ENCODE measurements around the gene LDLRAD4. TPM values are rescaled to one million over a fixed set of nuclear protein-coding genes. Genes with fewer than 3 reads are reported as not detected.
"Not testable (repeated sequence)": the region's sequence is repeated elsewhere in the genome, so short reads cannot be mapped to it uniquely, and the experiment has no call there.

Gene LDLRAD4
- total RNA-seq, 1 donor: 0.43 TPM

- TF ChIP-seq CTCF (IDR thresholded peaks at IDR 0.05; ENCODE audit: insufficient read depth, low read depth, low read length): no peak
- no peak for DNase-seq (ENCODE audit: low read depth)
- no peak overlapping the region for H3K4me3 ChIP-seq (ENCODE audit: low read depth, low read length)
Measured at GRCh38 chr18:13335903-13336302, 117.3 kb downstream of the LDLRAD4 start.

GRCh38 chr18:13336841-13337240 is 118.3 kb downstream of the LDLRAD4 start:
- no peak for TF ChIP-seq CTCF (IDR thresholded peaks at IDR 0.05; ENCODE audit: insufficient read depth, low read depth, low read length)
- H3K4me3 ChIP-seq (ENCODE audit: low read depth, low read length): no peak overlapping the region
- DNase-seq (ENCODE audit: low read depth): no peak

DNA sequence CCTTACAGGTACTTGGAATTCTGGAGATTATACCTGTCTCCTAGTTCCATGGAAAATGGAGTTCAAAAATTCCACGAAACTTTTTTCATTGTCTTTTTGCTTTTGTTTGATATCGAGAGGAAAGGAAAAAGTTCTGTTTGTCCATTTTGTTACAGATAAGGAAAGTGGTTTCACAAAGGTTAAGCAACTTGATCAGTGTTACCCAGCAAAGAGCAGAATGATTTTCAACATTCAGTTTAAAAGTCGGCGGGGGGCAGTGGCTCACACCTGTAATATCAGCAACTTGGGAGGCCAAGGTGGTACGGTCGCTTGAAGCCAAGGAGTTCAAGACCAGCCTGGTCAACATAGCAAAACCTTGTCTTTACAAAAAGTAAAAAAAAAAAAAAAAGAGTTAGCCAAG is 118.8 kb downstream of the LDLRAD4 start:
- DNase-seq (ENCODE audit: low read depth): no peak
- no peak for TF ChIP-seq CTCF (IDR thresholded peaks at IDR 0.05; ENCODE audit: insufficient read depth, low read depth, low read length)
- no peak overlapping the region for H3K4me3 ChIP-seq (ENCODE audit: low read depth, low read length)

GRCh38 chr18:13338318-13338717 is 119.8 kb downstream of the LDLRAD4 start:
- TF ChIP-seq CTCF (IDR thresholded peaks at IDR 0.05; ENCODE audit: insufficient read depth, low read depth, low read length): no peak
- no peak overlapping the region for H3K4me3 ChIP-seq (ENCODE audit: low read depth, low read length)
- DNase-seq (ENCODE audit: low read depth): no peak

DNA sequence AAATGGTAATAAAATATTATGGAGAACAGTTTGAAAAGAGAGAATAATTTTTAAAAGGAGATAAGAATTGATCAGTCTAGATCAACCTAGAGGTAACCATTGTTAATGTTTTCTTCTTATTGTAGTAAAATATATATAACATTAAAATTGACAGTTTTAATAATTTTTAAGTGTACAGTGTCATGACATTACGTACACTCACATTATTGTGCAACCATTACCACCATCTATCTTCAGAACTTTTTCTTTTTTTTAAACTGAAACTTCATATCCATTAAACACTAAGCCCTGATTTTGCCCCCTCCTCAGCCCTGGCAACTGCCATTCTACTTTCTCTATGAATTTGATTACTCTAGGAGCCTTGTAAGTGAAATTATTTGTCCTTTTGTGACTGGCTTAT is 121.1 kb downstream of the LDLRAD4 start:
- no peak overlapping the region for H3K4me3 ChIP-seq (ENCODE audit: low read depth, low read length)
- TF ChIP-seq CTCF (IDR thresholded peaks at IDR 0.05; ENCODE audit: insufficient read depth, low read depth, low read length): no peak
- DNase-seq (ENCODE audit: low read depth): no peak

- H3K4me3 ChIP-seq (ENCODE audit: low read depth, low read length); DNase-seq (ENCODE audit: low read depth): not testable (repeated sequence)
Measured at GRCh38 chr18:13346449-13346848, 127.9 kb downstream of the LDLRAD4 start.

- TF ChIP-seq CTCF (IDR thresholded peaks at IDR 0.05; ENCODE audit: insufficient read depth, low read depth, low read length): no peak
- no peak for DNase-seq (ENCODE audit: low read depth)
- H3K4me3 ChIP-seq (ENCODE audit: low read depth, low read length): no peak overlapping the region
Measured at GRCh38 chr18:13353084-13353823, 134.7 kb downstream of the LDLRAD4 start.

All from fibroblast of villous mesenchyme (primary cell).